NCI-H446 (cell line): ENCODE data around the gene MS4A6E.
"Not testable (repeated sequence)": the region's sequence is repeated elsewhere in the genome, so short reads cannot be mapped to it uniquely, and the experiment has no call there.

Experiments used
- DNase-seq, 2 experiments: peaks; one replicate each; lab custom pipeline; 2025; lab: John Stamatoyannopoulos, UW

Gene MS4A6E

GRCh38 chr11:60326955-60327354 is at the start of gene MS4A6E:
Gene MS4A6E (plus strand): TSS chr11:60327255. CDS start chr11:60334896, 7,641 bp downstream.
- DNase-seq = no peak

- DNase-seq = no peak
Observed at GRCh38 chr11:60280412-60280811, 46.6 kb upstream of the MS4A6E start, which contains the start of gene MS4A4A. Gene MS4A4A (plus strand): TSS chr11:60280666. CDS start chr11:60280676, 10 bp downstream.

- no peak for DNase-seq
Observed at GRCh38 chr11:60281485-60281884, 45.6 kb upstream of the MS4A6E start.

- DNase-seq = no peak
Observed at GRCh38 chr11:60282286-60282685, 44.8 kb upstream of the MS4A6E start.

GRCh38 chr11:60285411-60286126 is 41.5 kb upstream of the MS4A6E start:
- DNase-seq = not testable (repeated sequence)

- DNase-seq = no peak
Observed at GRCh38 chr11:60288531-60288930, 38.5 kb upstream of the MS4A6E start.

GRCh38 chr11:60292145-60292544 is 34.9 kb upstream of the MS4A6E start:
- DNase-seq = no peak

- no peak for DNase-seq
Observed at GRCh38 chr11:60301178-60301577, 25.9 kb upstream of the MS4A6E start.

GRCh38 chr11:60301884-60302283 is 25.2 kb upstream of the MS4A6E start:
- DNase-seq = not testable (repeated sequence)

- no peak for DNase-seq
Observed at GRCh38 chr11:60303661-60304060, 23.4 kb upstream of the MS4A6E start.

GRCh38 chr11:60305906-60306619 is 21.0 kb upstream of the MS4A6E start:
- DNase-seq = no peak

GRCh38 chr11:60307507-60308195 is 19.4 kb upstream of the MS4A6E start:
- no peak for DNase-seq

GRCh38 chr11:60310407-60310998 is 16.6 kb upstream of the MS4A6E start:
- DNase-seq = no peak

- DNase-seq = no peak
Observed at GRCh38 chr11:60314635-60315321, 12.3 kb upstream of the MS4A6E start.

- no peak for DNase-seq
Observed at GRCh38 chr11:60315871-60316270, 11.2 kb upstream of the MS4A6E start.

- no peak for DNase-seq
Observed at GRCh38 chr11:60316317-60316716, 10.7 kb upstream of the MS4A6E start.

- no peak for DNase-seq
Observed at GRCh38 chr11:60318726-60319125, 8.3 kb upstream of the MS4A6E start.

- no peak for DNase-seq
Observed at GRCh38 chr11:60321051-60321450, 6.0 kb upstream of the MS4A6E start.

- no peak for DNase-seq
Observed at GRCh38 chr11:60328460-60328859, 1.4 kb downstream of the MS4A6E start.

- DNase-seq = no peak
Observed at GRCh38 chr11:60332846-60333245, 5.8 kb downstream of the MS4A6E start.

GRCh38 chr11:60334005-60334620 is 7.1 kb downstream of the MS4A6E start:
- DNase-seq = peak; percentile 6 to 59
